NCI-H1048 (cell line): Measurements from ENCODE around the gene CSTF2T.

Source experiments
- DNase-seq: peaks from one replicate; lab custom pipeline; 2025; lab: John Stamatoyannopoulos, UW

The CSTF2T gene

GRCh38 chr10:51649064-51649463 is 50.3 kb downstream of the CSTF2T start:
- DNase-seq = no peak
